DOHH2 (cell line): Measurements from ENCODE around the gene HLA-A.

ENCODE experiments used
- CTCF ChIP-seq: fragments of 200-600 bp; sonication (generic); IDR thresholded peaks from one replicate; pipeline ENCODE4 v1.5.1; 2014; ENCODE audit warnings: antibody characterized with exemption, mild to moderate bottlenecking, low read depth, low read length; ENCODE audit not compliant: poor library complexity, severe bottlenecking
- EZH2phosphoT487 ChIP-seq: fragments of 200-600 bp; sonication (generic); IDR thresholded peaks from 2 replicates; pipeline ENCODE4 v1.6.1; 2017; ENCODE audit warnings: borderline replicate concordance, mild to moderate bottlenecking, antibody characterized with exemption, low read length, moderate library complexity, mixed read lengths

GRCh38 chr6:29994826-29995225, 52.5 kb downstream of the HLA-A start:
- no peak for TF ChIP-seq CTCF
- no peak for TF ChIP-seq EZH2phosphoT487
